HCT116 (cell line): ENCODE results near the gene MPP7.
A peak's percentile ranks its signal among the peaks of the same experiment; 100 is the strongest.

Experiments
- CTCF ChIP-seq, 3 experiments: fragments of 200-600 bp in 1 of 3; sonication (generic) in 1 of 3; IDR thresholded peaks in 2 of 3; conservative IDR thresholded peaks in 1 of 3; 2 replicates each; pipeline ENCODE4 v1.5.1; 2012 to 2017; ENCODE audit warnings: low read depth in 2 of 3, low read length in 2 of 3, antibody characterized with exemption in 1 of 3, borderline replicate concordance in 1 of 3, control low read depth in 1 of 3, mild to moderate bottlenecking in 1 of 3, mixed read lengths in 1 of 3, mixed run types in 1 of 3, moderate library complexity in 1 of 3; ENCODE audit not compliant: insufficient read depth in 1 of 3
- ELF1 ChIP-seq: IDR thresholded peaks from 2 replicates; pipeline ENCODE4 v1.6.1; 2012; ENCODE audit warnings: low read depth, borderline replicate concordance
- EZH2 ChIP-seq: fragments of 200-600 bp; sonication (generic); IDR thresholded peaks from 2 replicates; pipeline ENCODE4 v1.6.1; 2017; ENCODE audit warnings: antibody characterized with exemption, mixed run types
- JUND ChIP-seq: IDR thresholded peaks from 2 replicates; pipeline ENCODE4 v1.6.1; 2012
- POLR2A ChIP-seq: IDR thresholded peaks from 2 replicates; pipeline ENCODE4 v1.7.0; 2011; ENCODE audit warnings: borderline replicate concordance; ENCODE audit not compliant: insufficient read depth, insufficient read length; ENCODE audit errors: extremely low read depth
- POLR2AphosphoS5 ChIP-seq: IDR thresholded peaks from 2 replicates; pipeline ENCODE4 v1.6.1; 2011; ENCODE audit warnings: mild to moderate bottlenecking, low read depth, low read length, moderate library complexity
- SP1 ChIP-seq: IDR thresholded peaks from 2 replicates; pipeline ENCODE4 v1.6.1; 2012; ENCODE audit warnings: low read depth
- TCF7L2 ChIP-seq: IDR thresholded peaks from 2 replicates; pipeline ENCODE4 v1.7.0; 2011; ENCODE audit warnings: borderline replicate concordance, inconsistent platforms; ENCODE audit not compliant: insufficient read depth, insufficient read length; ENCODE audit errors: extremely low read depth

GRCh38 chr10:28291881-28292297 is 11.0 kb downstream of the MPP7 start:
- TF ChIP-seq JUND (peak; percentile 87), CTCF (IDR thresholded peaks at IDR 0.05 in 2 of 3, conservative IDR thresholded peaks at IDR 0.05 in 1 of 3; ENCODE audit: borderline replicate concordance in 1 of 3, insufficient read depth in 1 of 3, low read depth in 2 of 3, low read length in 2 of 3) (no peak), EZH2 (no peak), POLR2A (no peak), SP1 (peak; percentile 78), POLR2AphosphoS5 (peak; percentile 29; the same call in 1 of the 2 replicates), ELF1 (no peak), TCF7L2 (no peak)
